ENCODE results near the gene TET1. TPM values are rescaled to one million over a fixed set of nuclear protein-coding genes. Genes with fewer than 3 reads are reported as not detected.

Gene TET1
- total RNA-seq, 1 experiment from 2014 or later = 53.4 TPM

DNA sequence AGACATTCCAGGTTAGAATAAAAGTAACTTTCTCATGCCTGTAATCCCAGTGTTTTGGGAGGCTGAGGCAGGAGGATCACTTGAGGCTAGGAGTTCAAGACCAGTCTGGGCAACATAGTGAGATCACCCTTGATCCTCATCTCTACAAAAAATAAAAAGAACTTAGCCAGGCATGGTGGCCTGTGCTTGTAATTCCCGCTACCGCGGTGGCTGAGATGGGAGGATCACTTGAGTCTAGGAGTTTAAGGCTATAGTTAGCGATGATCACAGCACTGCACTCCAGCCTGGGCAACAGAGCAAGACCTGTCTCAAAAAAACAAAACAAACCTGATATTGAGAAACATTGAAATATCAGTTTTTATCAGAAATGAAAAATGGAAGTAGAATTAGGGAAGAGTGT is 4.6 kb downstream of the TET1 start:
- no peak overlapping the region for H4K5ac ChIP-seq (ENCODE audit: insufficient read length, low read depth, low read length)
- no peaks in the 10 kb centered on the region for H3K9me3 ChIP-seq (ENCODE audit: control insufficient read depth, low read depth, low read length)
- H3K23me2 ChIP-seq (ENCODE audit: insufficient read length, low read depth, low read length, poor library complexity, severe bottlenecking) = peaks cover 19% of the 10 kb centered on the region
- peaks cover 11 to 16% (median 12%) of the 10 kb centered on the region in 3 experiments for H3K36me3 Mint-ChIP-seq (ENCODE audit: insufficient read depth in 1 of 3, low read depth in 3 of 3)
- H3K56ac ChIP-seq (ENCODE audit: insufficient read length, low read depth, low read length) = no peak overlapping the region
- no peak overlapping the region for H2BK120ac ChIP-seq (ENCODE audit: low read depth, low read length, poor library complexity, severe bottlenecking)
- H2BK20ac ChIP-seq (ENCODE audit: low read depth, low read length, poor library complexity, severe bottlenecking) = no peak overlapping the region
- H4K20me1 ChIP-seq (ENCODE audit: control insufficient read depth, insufficient read depth, insufficient read length) = no peaks in the 10 kb centered on the region
- no peak overlapping the region for H3K4ac ChIP-seq (ENCODE audit: low read depth, low read length)
- H4K91ac ChIP-seq (ENCODE audit: insufficient read length, low read depth, low read length) = no peak overlapping the region
- no peak for DNase-seq
- no peak overlapping the region for H3T11ph ChIP-seq (ENCODE audit: low read length)
- H2AK5ac ChIP-seq (ENCODE audit: insufficient read length, low read length) = no peak overlapping the region
- no peak overlapping the region for H3K14ac ChIP-seq (ENCODE audit: insufficient read depth, low read length)
- H3K18ac ChIP-seq (ENCODE audit: insufficient read length, low read depth, low read length) = no peak overlapping the region
- TF ChIP-seq CTCF (conservative IDR thresholded peaks at IDR 0.05) = no peak
- H3K27me3 Mint-ChIP-seq (ENCODE audit: low read depth) = peaks cover 4% of the 10 kb centered on the region
- peak overlapping the region in 2 of 3 experiments; percentile 17 to 78; a peak in 6 of 7 replicates for H3K27ac Mint-ChIP-seq
- H3K27me3 ChIP-seq (ENCODE audit: insufficient read depth, low read length) = no peaks in the 10 kb centered on the region
- no peak overlapping the region for H3K23ac ChIP-seq (ENCODE audit: insufficient read length, low read depth, low read length)
- H3K4me1 ChIP-seq (ENCODE audit: insufficient read depth, low read length) = peaks cover 1% of the 10 kb centered on the region; the same call in 1 of the 2 replicates
- H3K27ac ChIP-seq (ENCODE audit: insufficient read length, low read depth, low read length) = no peak overlapping the region
- H2BK15ac ChIP-seq (ENCODE audit: low read depth, low read length) = no peak overlapping the region
- no CpG with 5 or more reads among the region's 4 CpGs for WGBS (ENCODE audit: extremely low coverage, insufficient read length, low lambda C conversion rate)
- no peak overlapping the region for H3K4me2 ChIP-seq (ENCODE audit: insufficient read depth, insufficient read length, low read length)
- H3K9ac ChIP-seq (ENCODE audit: extremely low read depth, insufficient read length, low read length) = no peak overlapping the region
- H3K4me3 Mint-ChIP-seq = peak overlapping the region in 1 of 2 experiments; percentile 95; a peak in 2 of 5 replicates
- H3K9me3 Mint-ChIP-seq = no peaks in the 10 kb centered on the region; a peak in 1 of 5 replicates
- H3K79me2 ChIP-seq (ENCODE audit: insufficient read depth, low read length) = peaks cover 53% of the 10 kb centered on the region; the same call in 1 of the 2 replicates
- H2AFZ ChIP-seq (ENCODE audit: low read length) = no peak overlapping the region
- no peak overlapping the region for H2BK12ac ChIP-seq (ENCODE audit: insufficient read length, low read depth, low read length)
- no peak overlapping the region for H4K8ac ChIP-seq (replicated peaks; ENCODE audit: insufficient read length, low read depth, low read length)
- no peak overlapping the region for H2BK5ac ChIP-seq (ENCODE audit: insufficient read length, low read length)
- H3K79me1 ChIP-seq (ENCODE audit: insufficient read depth, low read depth, low read length, poor library complexity, severe bottlenecking) = no peaks in the 10 kb centered on the region
- peaks cover 52 to 55% of the 10 kb centered on the region in 2 experiments for H3K4me1 Mint-ChIP-seq
